Activated CD4-positive, alpha-beta T cell treated with anti-CD3 and anti-CD28 coated beads, Interleukin-2, Interleukin-4, amounts not matched to agents 100 ng/mL and 50 ng/mL, durations not matched to agents 16 hours and 8 hours (primary cell): ENCODE measurements around the gene ACTR6.

ENCODE experiments used
- DNase-seq: peaks from one replicate; pipeline ENCODE4 v3.0.0-alpha.2; 2020; ENCODE audit warnings: low spot score

Gene ACTR6

GRCh38 chr12:100267603-100268281 is 67.1 kb downstream of the ACTR6 start:
- DNase-seq: peak; percentile 14

- no peak for DNase-seq
These were observed 68.4 kb downstream of the ACTR6 start for GRCh38 chr12:100268835-100269564.

- no peak for DNase-seq
These were observed 73.2 kb downstream of the ACTR6 start for GRCh38 chr12:100273782-100274181.
